Measurements from ENCODE around the gene UBE2R2. TPM values are rescaled to one million over a fixed set of nuclear protein-coding genes. Genes with fewer than 3 reads are reported as not detected.
"Not testable (repeated sequence)": the region's sequence is repeated elsewhere in the genome, so short reads cannot be mapped to it uniquely, and the experiment has no call there.

Gene UBE2R2
- total and polyA plus RNA-seq, 7 experiments from 2014 or later = 16.9 to 40.8 (median 28.6) TPM

DNA sequence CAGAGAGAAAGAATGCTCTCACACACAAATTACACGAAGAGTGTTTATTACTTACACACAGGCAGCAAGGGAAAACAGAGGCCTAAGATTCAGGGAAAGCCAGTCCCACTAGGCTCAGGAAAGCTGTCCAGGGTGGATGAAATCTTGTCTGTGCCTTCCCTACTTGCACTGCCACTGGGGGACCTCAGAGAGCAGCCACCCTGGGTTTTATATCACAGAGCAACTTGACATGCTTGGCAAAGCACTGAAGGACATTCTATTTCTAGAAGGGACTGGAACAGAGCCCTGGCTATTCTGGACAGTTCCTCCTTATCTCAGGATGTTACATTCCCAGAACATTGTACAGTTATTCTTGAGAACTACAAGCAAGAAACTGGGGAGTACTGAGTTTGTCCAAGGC is 29.1 kb upstream of the UBE2R2 start:
- H3K9me3 ChIP-seq (ENCODE audit: control insufficient read depth in 2 of 3, low read length in 3 of 3) = no peaks in the 10 kb centered on the region
- Mint-ChIP-seq H3K27ac (no peak overlapping the region), H3K4me3 (no peak overlapping the region), H3K9me3 (peaks cover 0 to 3% (median 0%) of the 10 kb centered on the region in 11 donors), H3K27me3 (peaks cover 0 to 48% (median 10%) of the 10 kb centered on the region in 5 donors), H3K36me3 (no peaks in the 10 kb centered on the region), H3K4me1 (peaks cover 0 to 1% (median 0%) of the 10 kb centered on the region in 7 donors)
- ChIA-PET CTCF (interaction anchor here (0.8 to 1.7 kb wide), 2 partner anchors 9 to 26 kb away, joined by 3 to 4 read pairs; no protein-coding TSS in a partner anchor), POLR2A (no interaction called here)
- no peaks in the 10 kb centered on the region for H3K36me3 ChIP-seq (ENCODE audit: control insufficient read depth in 2 of 3, insufficient read depth in 3 of 3, low read length in 3 of 3)
- H3K27ac ChIP-seq (ENCODE audit: low read depth, low read length) = no peak overlapping the region
- ATAC-seq (no peak), DNase-seq (no peak)
- intact Hi-C loops (cut with micrococcal nuclease) = no loop called here
- H3K4me3 ChIP-seq (ENCODE audit: low read length) = no peak overlapping the region
- no peaks in the 10 kb centered on the region for H3K4me1 ChIP-seq (ENCODE audit: control insufficient read depth in 2 of 2, insufficient read depth in 2 of 2, low read length in 2 of 2)
- no peaks in the 10 kb centered on the region for H3K27me3 ChIP-seq (ENCODE audit: control insufficient read depth in 2 of 2, insufficient read depth in 2 of 2, low read length in 2 of 2)

- H3K9me3 ChIP-seq (ENCODE audit: control insufficient read depth in 2 of 3, low read length in 3 of 3); H3K4me1 ChIP-seq (ENCODE audit: control insufficient read depth in 2 of 2, insufficient read depth in 2 of 2, low read length in 2 of 2); ATAC-seq; H3K4me3 ChIP-seq (ENCODE audit: low read length); CTCF ChIA-PET; DNase-seq; H3K27ac Mint-ChIP-seq; intact Hi-C loops (cut with micrococcal nuclease); H3K9me3 Mint-ChIP-seq; H3K27me3 ChIP-seq (ENCODE audit: control insufficient read depth in 2 of 2, insufficient read depth in 2 of 2, low read length in 2 of 2); H3K36me3 Mint-ChIP-seq; H3K4me3 Mint-ChIP-seq; H3K4me1 Mint-ChIP-seq; H3K36me3 ChIP-seq (ENCODE audit: control insufficient read depth in 2 of 3, insufficient read depth in 3 of 3, low read length in 3 of 3); POLR2A ChIA-PET; H3K27ac ChIP-seq (ENCODE audit: low read depth, low read length): not testable (repeated sequence)
- H3K27me3 Mint-ChIP-seq = peaks cover 0 to 53% (median 7%) of the 10 kb centered on the region in 5 donors
Observed at GRCh38 chr9:33789429-33789828, 27.5 kb upstream of the UBE2R2 start.

DNA sequence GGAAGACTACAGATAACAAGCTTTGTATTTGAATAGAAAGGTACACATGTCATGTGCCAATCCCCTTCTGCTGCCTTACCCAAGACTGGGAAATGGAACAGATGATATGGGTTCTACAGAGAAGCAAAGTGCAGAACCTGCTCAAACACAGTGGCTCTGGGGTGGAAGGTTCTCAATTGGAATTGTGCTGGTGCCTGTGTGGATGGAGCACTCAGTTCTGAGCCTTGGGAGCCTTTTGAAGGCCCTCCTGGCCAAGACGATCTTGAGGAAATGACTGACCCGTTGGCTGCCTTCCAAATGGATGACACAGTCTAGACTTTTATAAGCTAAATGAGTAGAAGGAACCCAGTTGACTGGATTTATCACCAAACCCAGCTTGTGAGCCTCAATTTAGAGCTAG is 25.8 kb upstream of the UBE2R2 start:
- peaks cover 0 to 50% (median 8%) of the 10 kb centered on the region in 5 donors for H3K27me3 Mint-ChIP-seq
- Histone ChIP-seq H3K27ac (ENCODE audit: low read depth, low read length) (no peak overlapping the region), H3K27me3 (ENCODE audit: control insufficient read depth in 2 of 2, insufficient read depth in 2 of 2, low read length in 2 of 2) (no peaks in the 10 kb centered on the region), H3K9me3 (ENCODE audit: control insufficient read depth in 2 of 3, low read length in 3 of 3) (no peaks in the 10 kb centered on the region), H3K4me3 (ENCODE audit: low read length) (no peak overlapping the region), H3K36me3 (ENCODE audit: control insufficient read depth in 2 of 3, insufficient read depth in 3 of 3, low read length in 3 of 3) (no peaks in the 10 kb centered on the region), H3K4me1 (ENCODE audit: control insufficient read depth in 2 of 2, insufficient read depth in 2 of 2, low read length in 2 of 2) (no peaks in the 10 kb centered on the region)
- no peaks in the 10 kb centered on the region for H3K9me3 Mint-ChIP-seq
- ChIA-PET CTCF (interaction anchor here (0.5 to 0.6 kb wide), 2 partner anchors 13 to 219 kb away, joined by 3 to 4 read pairs; no protein-coding TSS in a partner anchor), POLR2A (no interaction called here)
- H3K4me1 Mint-ChIP-seq = peaks cover 0 to 4% (median 0%) of the 10 kb centered on the region in 7 donors
- intact Hi-C loops (cut with micrococcal nuclease) = no loop called here
- no peak overlapping the region for H3K27ac Mint-ChIP-seq
- H3K36me3 Mint-ChIP-seq = no peaks in the 10 kb centered on the region
- no peak for DNase-seq
- no peak for ATAC-seq
- H3K4me3 Mint-ChIP-seq = no peak overlapping the region

GRCh38 chr9:33793496-33793895 is 23.5 kb upstream of the UBE2R2 start:
- CTCF ChIA-PET; H3K9me3 Mint-ChIP-seq; ATAC-seq; H3K27ac Mint-ChIP-seq; DNase-seq; H3K27me3 ChIP-seq (ENCODE audit: control insufficient read depth in 2 of 2, insufficient read depth in 2 of 2, low read length in 2 of 2); H3K4me1 Mint-ChIP-seq; POLR2A ChIA-PET; H3K4me1 ChIP-seq (ENCODE audit: control insufficient read depth in 2 of 2, insufficient read depth in 2 of 2, low read length in 2 of 2); H3K4me3 Mint-ChIP-seq; H3K36me3 Mint-ChIP-seq; H3K4me3 ChIP-seq (ENCODE audit: low read length); H3K36me3 ChIP-seq (ENCODE audit: control insufficient read depth in 2 of 3, insufficient read depth in 3 of 3, low read length in 3 of 3); H3K27ac ChIP-seq (ENCODE audit: low read depth, low read length); intact Hi-C loops (cut with micrococcal nuclease); H3K9me3 ChIP-seq (ENCODE audit: control insufficient read depth in 2 of 3, low read length in 3 of 3): not testable (repeated sequence)
- peaks cover 4 to 47% (median 20%) of the 10 kb centered on the region in 5 donors for H3K27me3 Mint-ChIP-seq

- ATAC-seq (no peak), DNase-seq (no peak)
- H3K36me3 ChIP-seq (ENCODE audit: control insufficient read depth in 2 of 3, insufficient read depth in 3 of 3, low read length in 3 of 3) = no peaks in the 10 kb centered on the region
- H3K27ac ChIP-seq (ENCODE audit: low read depth, low read length) = no peak overlapping the region
- H3K4me3 Mint-ChIP-seq = no peak overlapping the region
- peaks cover 0 to 2% (median 0%) of the 10 kb centered on the region in 11 donors for H3K9me3 Mint-ChIP-seq
- ChIA-PET POLR2A (no interaction called here), CTCF (no interaction called here)
- H3K4me1 ChIP-seq (ENCODE audit: control insufficient read depth in 2 of 2, insufficient read depth in 2 of 2, low read length in 2 of 2) = no peaks in the 10 kb centered on the region
- intact Hi-C loops (cut with micrococcal nuclease) = no loop called here
- H3K36me3 Mint-ChIP-seq = peaks cover 0 to 3% (median 0%) of the 10 kb centered on the region in 5 donors
- H3K9me3 ChIP-seq (ENCODE audit: control insufficient read depth in 2 of 3, low read length in 3 of 3) = no peaks in the 10 kb centered on the region
- H3K27ac Mint-ChIP-seq = no peak overlapping the region
- no peaks in the 10 kb centered on the region for H3K27me3 ChIP-seq (ENCODE audit: control insufficient read depth in 2 of 2, insufficient read depth in 2 of 2, low read length in 2 of 2)
- H3K27me3 Mint-ChIP-seq = peaks cover 4 to 45% (median 26%) of the 10 kb centered on the region in 5 donors
- peaks cover 0 to 4% (median 0%) of the 10 kb centered on the region in 7 donors for H3K4me1 Mint-ChIP-seq
- no peak overlapping the region for H3K4me3 ChIP-seq (ENCODE audit: low read length)
Observed at GRCh38 chr9:33794560-33794959, 22.4 kb upstream of the UBE2R2 start.

DNA sequence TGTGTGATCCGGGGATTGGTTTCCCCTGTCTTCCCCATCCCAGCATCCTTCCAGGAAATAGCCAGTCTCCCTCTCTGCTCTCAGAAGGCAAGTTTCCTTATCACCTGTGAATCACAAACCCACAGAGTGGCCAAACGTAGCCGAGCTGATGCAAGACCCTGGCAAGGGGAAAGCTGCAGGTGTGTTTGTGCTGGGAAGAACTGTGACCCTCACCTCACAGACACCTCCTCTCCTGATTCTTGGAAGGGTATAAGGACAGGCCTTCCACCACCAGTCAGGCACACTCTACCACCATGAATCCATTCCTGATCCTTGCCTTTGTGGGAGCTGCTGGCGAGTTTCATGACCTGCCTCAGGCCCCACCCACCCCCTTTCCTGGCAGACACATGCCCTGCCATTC is 21.7 kb upstream of the UBE2R2 start, which contains the start of gene PRSS3:
PRSS3 (plus strand) TSS at position 281 of the 400 bp plus-strand sequence; CDS start at position 294, 13 bp downstream.
- DNase-seq = no peak
- no peak within 1 kb of the TSS for H3K27ac ChIP-seq (ENCODE audit: low read depth, low read length)
- H3K4me1 Mint-ChIP-seq = peaks cover 0 to 4% (median 0%) of the 10 kb centered on the region in 7 donors
- H3K36me3 ChIP-seq (ENCODE audit: control insufficient read depth in 2 of 3, insufficient read depth in 3 of 3, low read length in 3 of 3) = no peaks in the 10 kb centered on the region
- H3K36me3 Mint-ChIP-seq = peaks cover 0 to 3% (median 0%) of the 10 kb centered on the region in 5 donors
- ATAC-seq = no peak
- no peaks in the 10 kb centered on the region for H3K4me1 ChIP-seq (ENCODE audit: control insufficient read depth in 2 of 2, insufficient read depth in 2 of 2, low read length in 2 of 2)
- CTCF ChIA-PET = no interaction called here
- no peak within 1 kb of the TSS for H3K27ac Mint-ChIP-seq
- POLR2A ChIA-PET = no interaction called here
- intact Hi-C loops (cut with micrococcal nuclease) = no loop called here
- H3K27me3 Mint-ChIP-seq = peaks cover 4 to 44% (median 26%) of the 10 kb centered on the region in 5 donors
- no peaks in the 10 kb centered on the region for H3K9me3 ChIP-seq (ENCODE audit: control insufficient read depth in 2 of 3, low read length in 3 of 3)
- H3K4me3 ChIP-seq (ENCODE audit: low read length) = no peak within 1 kb of the TSS
- H3K9me3 Mint-ChIP-seq = peaks cover 0 to 2% (median 0%) of the 10 kb centered on the region in 11 donors
- H3K27me3 ChIP-seq (ENCODE audit: control insufficient read depth in 2 of 2, insufficient read depth in 2 of 2, low read length in 2 of 2) = no peaks in the 10 kb centered on the region
- no peak within 1 kb of the TSS for H3K4me3 Mint-ChIP-seq

DNA sequence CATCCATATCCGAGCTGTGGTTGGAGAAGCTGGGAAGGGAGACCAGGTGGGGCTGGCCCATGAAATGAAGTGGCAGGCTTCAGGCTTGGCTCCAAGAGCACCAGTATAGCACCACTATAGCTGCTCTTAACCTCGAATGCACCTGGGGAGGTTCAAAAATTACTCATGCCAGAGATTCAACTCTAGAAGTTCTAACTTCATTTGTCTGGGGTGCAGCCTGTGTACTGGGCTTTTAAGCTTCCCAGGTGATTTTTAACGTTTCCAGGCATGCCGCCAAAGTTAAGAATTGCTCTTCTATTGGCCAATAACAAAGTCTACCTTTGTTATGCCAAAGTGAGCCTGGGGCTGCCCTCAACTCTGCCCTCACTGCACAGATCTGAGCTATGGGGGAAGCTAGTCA is 21.1 kb upstream of the UBE2R2 start:
- Mint-ChIP-seq H3K27me3 (peaks cover 4 to 44% (median 24%) of the 10 kb centered on the region in 5 donors), H3K4me3 (no peak overlapping the region), H3K36me3 (peaks cover 0 to 3% (median 0%) of the 10 kb centered on the region in 5 donors), H3K27ac (no peak overlapping the region), H3K9me3 (peaks cover 0 to 2% (median 0%) of the 10 kb centered on the region in 11 donors), H3K4me1 (peaks cover 0 to 4% (median 0%) of the 10 kb centered on the region in 7 donors)
- Histone ChIP-seq H3K4me3 (ENCODE audit: low read length) (no peak overlapping the region), H3K27ac (ENCODE audit: low read depth, low read length) (no peak overlapping the region), H3K9me3 (ENCODE audit: control insufficient read depth in 2 of 3, low read length in 3 of 3) (no peaks in the 10 kb centered on the region), H3K27me3 (ENCODE audit: control insufficient read depth in 2 of 2, insufficient read depth in 2 of 2, low read length in 2 of 2) (no peaks in the 10 kb centered on the region), H3K4me1 (ENCODE audit: control insufficient read depth in 2 of 2, insufficient read depth in 2 of 2, low read length in 2 of 2) (no peaks in the 10 kb centered on the region), H3K36me3 (ENCODE audit: control insufficient read depth in 2 of 3, insufficient read depth in 3 of 3, low read length in 3 of 3) (no peaks in the 10 kb centered on the region)
- no peak for DNase-seq
- ChIA-PET POLR2A (no interaction called here), CTCF (no interaction called here)
- no peak for ATAC-seq
- intact Hi-C loops (cut with micrococcal nuclease) = no loop called here
